Right lobe of liver (tissue), 6 donors: ENCODE data around the gene STX1A. TPM values are rescaled to one million over a fixed set of nuclear protein-coding genes. Genes with fewer than 3 reads are reported as not detected.
A peak's percentile ranks its signal among the peaks of the same experiment; 100 is the strongest.

Experiments
- ATAC-seq, 4 donors: fragments of 200-7000 bp; cut with Tn5 transposase; one replicate each; pipeline ENCODE4 v1.9.1; 2020; ENCODE audit warnings: mild to moderate bottlenecking in 4 of 4, moderate library complexity in 4 of 4
- DNase-seq, 3 donors: peaks; one replicate each; pipeline ENCODE4 v3.0.0-alpha.2; 2020
- H3K27ac ChIP-seq, 3 donors: fragments of 200-600 bp; one replicate each; pipeline ENCODE4 v1.8.0; 2022
- H3K27me3 ChIP-seq, 2 donors: fragments of 200-600 bp; one replicate each; pipeline ENCODE4 v1.8.0; 2022
- H3K36me3 ChIP-seq, 4 donors: fragments of 200-600 bp; sonication (generic) in 1 of 4; one replicate each; pipeline versions ENCODE4 v1.5.1 to v1.8.0; 2017 to 2022; ENCODE audit warnings: control low read depth in 1 of 4
- H3K4me1 ChIP-seq, 4 donors: fragments of 200-600 bp; sonication (generic) in 1 of 4; one replicate each; pipeline versions ENCODE4 v1.5.1 to v1.8.0; 2017 to 2022; ENCODE audit warnings: control low read depth in 1 of 4
- H3K4me3 ChIP-seq, 3 donors: fragments of 200-600 bp; one replicate each; pipeline ENCODE4 v1.8.0; 2022
- H3K9me3 ChIP-seq, 4 donors: fragments of 200-600 bp; sonication (generic) in 1 of 4; one replicate each; pipeline versions ENCODE4 v1.5.1 to v1.8.0; 2017 to 2022; ENCODE audit warnings: control low read depth in 1 of 4
- CTCF ChIP-seq, 4 donors: fragments of 200-600 bp in 3 of 4; fragments of 450-650 bp in 1 of 4; IDR thresholded peaks; one replicate each; pipeline versions ENCODE4 v1.5.1 to v1.8.0; 2016 to 2022; ENCODE audit warnings: antibody characterized with exemption in 4 of 4, mild to moderate bottlenecking in 2 of 4
- POLR2A ChIP-seq: fragments of 450-650 bp; IDR thresholded peaks from one replicate; pipeline ENCODE4 v1.6.1; 2017; ENCODE audit warnings: antibody characterized with exemption, mild to moderate bottlenecking
- WGBS: methylation state at CpG from one replicate; pipeline ENCODE4 v1.1.6; 2018; ENCODE audit warnings: low coverage, low lambda C conversion rate; ENCODE audit not compliant: insufficient coverage; ENCODE audit errors: missing lambda C conversion rate; 5-methylcytosine and 5-hydroxymethylcytosine counted together
- intact Hi-C, 2 donors: fragments of 100-400 bp; cut with DNase I; formaldehyde crosslinking; loops; one replicate each; pipeline versions ENCODE4 v1.11.2 to v1.14.1; 2022
- total RNA-seq, 6 experiments: library from RNA; depleted of rRNA in 2 of 6; stranded (reverse); fragments of >200 nt in 2 of 6; fragmentation: NEBNext Ultra II Directional in 3 of 6; extraction: Animal tissue kit (Norgen Biotek cat#: 25700) in 3 of 6; gene quantifications; one replicate each; pipeline versions ENCODE4 v1.1.0 to v1.2.4, GENCODE V29; 2016 to 2023
- donor health status: DM: no; HTN: yes; CAD: no.
- donor health status: DM: no; HTN: no; CAD: no.
- donor health status: DM: no; HTN: no; CAD: no.
- donor health status: DM: no; HTN: yes; CAD: no.
- donor health status: DM: no; HTN: yes; CAD: no.

The STX1A gene
- total RNA-seq, 6 experiments from 2014 or later = 1.4 to 2.8 (median 1.9) TPM

GRCh38 chr7:73740771-73741170 lies 21.3 kb upstream of the STX1A start:
- H3K4me1 ChIP-seq = peaks cover 0 to 8% (median 1%) of the 10 kb centered on the region in 4 donors

GRCh38 chr7:73740212-73740611 lies 20.7 kb upstream of the STX1A start:
- Histone ChIP-seq H3K9me3 (no peaks in the 10 kb centered on the region), H3K4me1 (peaks cover 0 to 8% (median 1%) of the 10 kb centered on the region in 4 donors), H3K27me3 (no peaks in the 10 kb centered on the region), H3K27ac (peak overlapping the region in 2 of 3 donors; percentile 30 to 47), H3K36me3 (no peaks in the 10 kb centered on the region), H3K4me3 (no peak overlapping the region)
- no peak for ATAC-seq
- 85% methylated on average over 6 of the region's 7 CpGs for WGBS
- intact Hi-C loops = no loop called here
- TF ChIP-seq POLR2A (no peak), CTCF (IDR thresholded peaks at IDR 0.05) (no peak)
- DNase-seq = no peak

More at GRCh38 chr7:73740771-73741170, 21.3 kb upstream of the STX1A start:
- WGBS = 76% methylated on average over 5 of the region's 5 CpGs
- Histone ChIP-seq H3K27ac (peak overlapping the region in 2 of 3 donors; percentile 30 to 47), H3K36me3 (no peaks in the 10 kb centered on the region), H3K4me3 (no peak overlapping the region), H3K9me3 (no peaks in the 10 kb centered on the region), H3K27me3 (no peaks in the 10 kb centered on the region)
- DNase-seq = no peak
- no peak for ATAC-seq
- no peak for TF ChIP-seq CTCF (IDR thresholded peaks at IDR 0.05)
- no peak for TF ChIP-seq POLR2A
- intact Hi-C loops = no loop called here

GRCh38 chr7:73739387-73739767 lies 19.9 kb upstream of the STX1A start:
- Histone ChIP-seq H3K36me3 (no peaks in the 10 kb centered on the region), H3K4me1 (peaks cover 0 to 8% (median 1%) of the 10 kb centered on the region in 4 donors), H3K4me3 (peak overlapping the region; percentile 84 to 93 (median 91)), H3K27ac (peak overlapping the region; percentile 94 to 100 (median 96)), H3K9me3 (no peaks in the 10 kb centered on the region), H3K27me3 (no peaks in the 10 kb centered on the region)
- WGBS = 52% methylated on average over 9 of the region's 13 CpGs
- ATAC-seq = no peak
- intact Hi-C loops = loop anchor here in 1 of 2 donors (10.0 kb wide), 1 partner anchor 115 kb away; no protein-coding TSS in a partner anchor
- TF ChIP-seq CTCF (IDR thresholded peaks at IDR 0.05) = no peak
- no peak for TF ChIP-seq POLR2A
- no peak for DNase-seq

- whole genome bisulfite sequencing = 0% methylated on average over 2 of the region's 84 CpGs
- H3K4me3 ChIP-seq = peak within 1 kb of the TSS; percentile 84 to 93 (median 91)
- DNase-seq (peak; percentile 99 to 100 (median 100)), ATAC-seq (peak; percentile 80 to 89 (median 84))
- no peaks in the 10 kb centered on the region for H3K9me3 ChIP-seq
- intact Hi-C loops = loop anchor here in 1 of 2 donors (10.0 kb wide), 1 partner anchor 116 kb away; no protein-coding TSS in a partner anchor
- TF ChIP-seq POLR2A = peak; percentile 88
- no peak for TF ChIP-seq CTCF (IDR thresholded peaks at IDR 0.05)
- H3K27me3 ChIP-seq = no peaks in the 10 kb centered on the region
- no peaks in the 10 kb centered on the region for H3K36me3 ChIP-seq
- H3K27ac ChIP-seq = peak within 1 kb of the TSS; percentile 94 to 100 (median 96)
- peaks cover 0 to 8% (median 1%) of the 10 kb centered on the region in 4 donors for H3K4me1 ChIP-seq
Measured at GRCh38 chr7:73738612-73739386, 19.3 kb upstream of the STX1A start, which contains the start of gene ABHD11. TSS of gene ABHD11 (minus strand) at chr7:73738802. CDS start at chr7:73738770, 32 bp downstream.
